Neural cell (in vitro differentiated cells): ENCODE data around the gene BABAM2. TPM values are rescaled to one million over a fixed set of nuclear protein-coding genes. Genes with fewer than 3 reads are reported as not detected.

Experiments
- H2AFZ ChIP-seq: fragments of 200-600, 300-800 bp; sonication (generic), shearing (Covaris generic); 2 replicates; pipeline ENCODE4 v1.6.0; 2014; ENCODE audit warnings: low read depth, mild to moderate bottlenecking, antibody characterized with exemption, low read length, moderate library complexity
- H3F3A ChIP-seq: fragments of 200-600 bp; shearing (Covaris generic); 2 replicates; pipeline ENCODE4 v1.6.1; 2016; ENCODE audit warnings: mild to moderate bottlenecking, moderate library complexity, mixed read lengths, antibody characterized with exemption, low read length; ENCODE audit not compliant: insufficient read depth, poor library complexity, severe bottlenecking
- H3K27ac ChIP-seq: fragments of 200-600, 300-800 bp; sonication (generic), shearing (Covaris generic); 2 replicates; pipeline ENCODE4 v1.5.1; 2014; ENCODE audit warnings: mild to moderate bottlenecking, low read length, moderate library complexity
- H3K27me3 ChIP-seq: fragments of 300-800, 200-600 bp; sonication (generic), shearing (Covaris generic); 2 replicates; pipeline ENCODE4 v1.6.0; 2014; ENCODE audit warnings: mild to moderate bottlenecking, low read depth, low read length, moderate library complexity; ENCODE audit not compliant: insufficient read depth
- H3K36me3 ChIP-seq: fragments of 300-800, 200-600 bp; sonication (generic), shearing (Covaris generic); 2 replicates; pipeline ENCODE4 v1.5.1; 2014; ENCODE audit warnings: mild to moderate bottlenecking, antibody characterized with exemption, low read length, moderate library complexity; ENCODE audit not compliant: insufficient read depth
- H3K4me2 ChIP-seq: fragments of 300-800, 200-600 bp; sonication (generic), shearing (Covaris generic); 2 replicates; pipeline ENCODE4 v1.6.0; 2014; ENCODE audit warnings: mild to moderate bottlenecking, low read length
- H3K4me3 ChIP-seq: fragments of 300-800, 200-600 bp; sonication (generic), shearing (Covaris generic); 2 replicates; pipeline ENCODE4 v1.5.1; 2014; ENCODE audit warnings: mild to moderate bottlenecking, low read length, moderate library complexity
- H3K79me2 ChIP-seq: fragments of 200-600 bp; shearing (Covaris generic); replicated peaks from 2 replicates; pipeline ENCODE4 v1.6.0; 2014; ENCODE audit warnings: mild to moderate bottlenecking, low read length, moderate library complexity; ENCODE audit not compliant: insufficient read depth
- H3K9ac ChIP-seq: fragments of 300-800, 200-600 bp; sonication (generic), shearing (Covaris generic); 2 replicates; pipeline ENCODE4 v1.6.1; 2016; ENCODE audit warnings: mild to moderate bottlenecking, low read length, mixed read lengths
- H3K9me2 ChIP-seq: fragments of 200-600 bp; shearing (Covaris generic); 2 replicates; pipeline ENCODE4 v1.6.1; 2016; ENCODE audit warnings: mild to moderate bottlenecking, low read length, mixed read lengths; ENCODE audit not compliant: insufficient read depth
- H3K9me3 ChIP-seq: fragments of 200-600, 300-800 bp; sonication (generic), shearing (Covaris generic); 2 replicates; pipeline ENCODE4 v1.6.1; 2016; ENCODE audit warnings: mild to moderate bottlenecking, mixed run types, low read length, moderate library complexity, mixed read lengths
- H4K20me1 ChIP-seq: fragments of 200-600 bp; shearing (Covaris generic); 2 replicates; pipeline ENCODE4 v1.6.1; 2016; ENCODE audit warnings: mild to moderate bottlenecking, mixed run types; ENCODE audit not compliant: insufficient read depth
- EP300 ChIP-seq: fragments of 450-650 bp; conservative IDR thresholded peaks from 2 replicates; pipeline ENCODE4 v1.6.1; 2014; ENCODE audit warnings: antibody characterized with exemption, mild to moderate bottlenecking, moderate library complexity; ENCODE audit not compliant: poor library complexity, severe bottlenecking
- EZH2 ChIP-seq: fragments of 200-600, 300-800 bp; shearing (Covaris generic), sonication (generic); IDR thresholded peaks from 2 replicates; pipeline ENCODE4 v1.6.1; 2014; ENCODE audit warnings: antibody characterized with exemption, low read length, borderline replicate concordance, mild to moderate bottlenecking; ENCODE audit not compliant: insufficient read depth, poor library complexity, severe bottlenecking
- MXI1 ChIP-seq: fragments of 450-650 bp; conservative IDR thresholded peaks from 2 replicates; pipeline ENCODE4 v1.6.1; 2014; ENCODE audit warnings: antibody characterized with exemption, mild to moderate bottlenecking; ENCODE audit not compliant: poor library complexity, severe bottlenecking
- POLR2AphosphoS5 ChIP-seq: IDR thresholded peaks from 2 replicates; pipeline ENCODE4 v1.6.1; 2012
- RAD21 ChIP-seq: fragments of 450-650 bp; conservative IDR thresholded peaks from 2 replicates; pipeline ENCODE4 v1.6.1; 2014; ENCODE audit warnings: antibody characterized with exemption, mild to moderate bottlenecking, moderate library complexity
- SMC3 ChIP-seq: fragments of 450-650 bp; conservative IDR thresholded peaks from 2 replicates; pipeline ENCODE4 v1.6.1; 2014; ENCODE audit warnings: antibody characterized with exemption, mild to moderate bottlenecking, moderate library complexity; ENCODE audit not compliant: poor library complexity
- TAF1 ChIP-seq: IDR thresholded peaks from 2 replicates; pipeline ENCODE4 v1.6.1; 2012; ENCODE audit warnings: low read depth
- polyA plus RNA-seq: library from polyadenylated mRNA; depleted of rRNA; stranded (reverse); fragments of >200 nt; gene quantifications from 2 replicates; pipeline ENCODE4 v1.2.3, GENCODE V29; 2014
- TF ChIP-seq, protein P1 (sequence below): fragments of 450-650 bp; IDR thresholded peaks from 2 replicates; pipeline ENCODE4 v1.5.1; 2014; ENCODE audit warnings: antibody characterized with exemption, mild to moderate bottlenecking, moderate library complexity; ENCODE audit not compliant: poor library complexity, severe bottlenecking
- TF ChIP-seq, protein P2 (sequence below): IDR thresholded peaks from 2 replicates; pipeline ENCODE4 v1.6.1; 2012; ENCODE audit warnings: borderline replicate concordance

BABAM2 gene
- polyA plus RNA-seq, 1 donor from 2014 or later = 15.3 TPM

DNA sequence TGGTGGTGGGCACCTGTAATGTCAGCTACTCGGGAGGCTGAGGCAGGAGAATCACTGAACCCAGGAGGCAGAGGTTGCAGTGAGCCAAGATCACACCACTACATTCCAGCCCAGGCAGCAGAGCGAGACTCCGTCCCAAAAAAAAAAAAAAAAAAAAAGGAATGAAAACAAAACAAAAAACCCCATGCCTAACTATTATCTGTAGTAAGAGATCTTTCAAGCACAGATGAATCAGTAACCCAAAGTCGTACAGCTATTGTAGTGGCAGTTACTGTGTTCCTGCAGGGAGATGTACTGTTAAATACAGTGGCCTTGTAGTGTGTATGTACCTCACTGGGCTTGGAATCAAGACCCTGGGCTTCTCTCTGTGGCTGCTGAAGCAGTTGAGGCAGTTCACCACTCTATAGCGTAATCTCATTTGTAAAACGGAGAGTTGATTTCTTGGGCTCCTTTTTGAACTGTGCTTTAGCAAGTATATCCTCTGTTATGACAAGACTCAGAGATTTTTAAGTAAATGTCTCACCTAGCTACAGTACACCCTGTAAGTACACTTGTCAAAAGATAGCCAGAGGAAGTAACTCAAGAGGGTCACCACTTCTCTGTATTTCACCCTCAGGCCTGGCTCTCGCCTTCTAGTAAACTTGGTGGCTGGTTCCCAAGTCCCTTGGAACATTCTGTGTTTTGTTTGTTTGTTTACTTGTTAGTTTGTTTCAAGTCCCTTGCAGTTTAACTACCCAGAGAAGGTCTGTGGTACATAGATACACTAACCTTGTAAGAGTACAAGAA, 392.5 kb downstream of the BABAM2 start:
- Histone ChIP-seq H3K9me2 (no peaks in the 10 kb centered on the region), H2AFZ (no peak overlapping the region), H3K79me2 (no peaks in the 10 kb centered on the region), H3K4me2 (no peak overlapping the region), H4K20me1 (no peaks in the 10 kb centered on the region), H3K9ac (no peak overlapping the region), H3K27me3 (no peaks in the 10 kb centered on the region), H3K4me3 (no peak overlapping the region), H3K27ac (no peak overlapping the region), H3F3A (no peaks in the 10 kb centered on the region), H3K36me3 (no peaks in the 10 kb centered on the region), H3K9me3 (no peaks in the 10 kb centered on the region)
- TF ChIP-seq, protein P1, sequence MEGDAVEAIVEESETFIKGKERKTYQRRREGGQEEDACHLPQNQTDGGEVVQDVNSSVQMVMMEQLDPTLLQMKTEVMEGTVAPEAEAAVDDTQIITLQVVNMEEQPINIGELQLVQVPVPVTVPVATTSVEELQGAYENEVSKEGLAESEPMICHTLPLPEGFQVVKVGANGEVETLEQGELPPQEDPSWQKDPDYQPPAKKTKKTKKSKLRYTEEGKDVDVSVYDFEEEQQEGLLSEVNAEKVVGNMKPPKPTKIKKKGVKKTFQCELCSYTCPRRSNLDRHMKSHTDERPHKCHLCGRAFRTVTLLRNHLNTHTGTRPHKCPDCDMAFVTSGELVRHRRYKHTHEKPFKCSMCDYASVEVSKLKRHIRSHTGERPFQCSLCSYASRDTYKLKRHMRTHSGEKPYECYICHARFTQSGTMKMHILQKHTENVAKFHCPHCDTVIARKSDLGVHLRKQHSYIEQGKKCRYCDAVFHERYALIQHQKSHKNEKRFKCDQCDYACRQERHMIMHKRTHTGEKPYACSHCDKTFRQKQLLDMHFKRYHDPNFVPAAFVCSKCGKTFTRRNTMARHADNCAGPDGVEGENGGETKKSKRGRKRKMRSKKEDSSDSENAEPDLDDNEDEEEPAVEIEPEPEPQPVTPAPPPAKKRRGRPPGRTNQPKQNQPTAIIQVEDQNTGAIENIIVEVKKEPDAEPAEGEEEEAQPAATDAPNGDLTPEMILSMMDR = no peak
- TF ChIP-seq EP300 (no peak), TAF1 (no peak), SMC3 (no peak), POLR2AphosphoS5 (no peak), EZH2 (no peak), MXI1 (no peak), RAD21 (no peak)
- TF ChIP-seq, protein P2, sequence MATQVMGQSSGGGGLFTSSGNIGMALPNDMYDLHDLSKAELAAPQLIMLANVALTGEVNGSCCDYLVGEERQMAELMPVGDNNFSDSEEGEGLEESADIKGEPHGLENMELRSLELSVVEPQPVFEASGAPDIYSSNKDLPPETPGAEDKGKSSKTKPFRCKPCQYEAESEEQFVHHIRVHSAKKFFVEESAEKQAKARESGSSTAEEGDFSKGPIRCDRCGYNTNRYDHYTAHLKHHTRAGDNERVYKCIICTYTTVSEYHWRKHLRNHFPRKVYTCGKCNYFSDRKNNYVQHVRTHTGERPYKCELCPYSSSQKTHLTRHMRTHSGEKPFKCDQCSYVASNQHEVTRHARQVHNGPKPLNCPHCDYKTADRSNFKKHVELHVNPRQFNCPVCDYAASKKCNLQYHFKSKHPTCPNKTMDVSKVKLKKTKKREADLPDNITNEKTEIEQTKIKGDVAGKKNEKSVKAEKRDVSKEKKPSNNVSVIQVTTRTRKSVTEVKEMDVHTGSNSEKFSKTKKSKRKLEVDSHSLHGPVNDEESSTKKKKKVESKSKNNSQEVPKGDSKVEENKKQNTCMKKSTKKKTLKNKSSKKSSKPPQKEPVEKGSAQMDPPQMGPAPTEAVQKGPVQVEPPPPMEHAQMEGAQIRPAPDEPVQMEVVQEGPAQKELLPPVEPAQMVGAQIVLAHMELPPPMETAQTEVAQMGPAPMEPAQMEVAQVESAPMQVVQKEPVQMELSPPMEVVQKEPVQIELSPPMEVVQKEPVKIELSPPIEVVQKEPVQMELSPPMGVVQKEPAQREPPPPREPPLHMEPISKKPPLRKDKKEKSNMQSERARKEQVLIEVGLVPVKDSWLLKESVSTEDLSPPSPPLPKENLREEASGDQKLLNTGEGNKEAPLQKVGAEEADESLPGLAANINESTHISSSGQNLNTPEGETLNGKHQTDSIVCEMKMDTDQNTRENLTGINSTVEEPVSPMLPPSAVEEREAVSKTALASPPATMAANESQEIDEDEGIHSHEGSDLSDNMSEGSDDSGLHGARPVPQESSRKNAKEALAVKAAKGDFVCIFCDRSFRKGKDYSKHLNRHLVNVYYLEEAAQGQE = no peak

DNA sequence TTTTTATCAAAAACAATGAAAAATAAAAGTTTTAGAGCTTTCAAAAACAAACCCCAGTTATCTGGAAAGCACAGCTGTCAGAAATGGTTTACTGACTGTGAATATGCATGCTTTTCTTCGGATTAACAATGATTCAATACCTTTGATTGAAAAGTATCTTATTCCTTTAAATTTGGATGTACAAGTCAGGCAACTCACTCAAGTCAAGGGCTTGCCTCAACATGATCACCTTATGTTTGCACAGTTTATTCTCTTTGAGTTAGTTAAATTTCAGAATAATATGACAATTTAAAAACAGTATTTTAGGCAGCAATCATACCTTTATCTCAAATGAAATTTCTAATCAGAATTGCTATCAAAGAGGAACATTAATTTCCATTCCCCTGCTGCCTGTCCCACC, 393.3 kb downstream of the BABAM2 start:
- H3K4me3 ChIP-seq = no peak overlapping the region
- H3K9me2 ChIP-seq = no peaks in the 10 kb centered on the region
- H3K27me3 ChIP-seq = no peaks in the 10 kb centered on the region
- H4K20me1 ChIP-seq = no peaks in the 10 kb centered on the region
- H3K27ac ChIP-seq = no peak overlapping the region
- no peaks in the 10 kb centered on the region for H3K9me3 ChIP-seq
- no peaks in the 10 kb centered on the region for H3F3A ChIP-seq
- H3K36me3 ChIP-seq = no peaks in the 10 kb centered on the region
- H2AFZ ChIP-seq = no peak overlapping the region
- H3K79me2 ChIP-seq = no peaks in the 10 kb centered on the region
- no peak overlapping the region for H3K9ac ChIP-seq
- TF ChIP-seq, protein P1 = no peak
- TF ChIP-seq EZH2 = no peak
- no peak for TF ChIP-seq SMC3
- no peak for TF ChIP-seq EP300
- TF ChIP-seq, protein P2 = no peak
- no peak for TF ChIP-seq MXI1
- TF ChIP-seq POLR2AphosphoS5 = no peak
- no peak for TF ChIP-seq RAD21
- no peak for TF ChIP-seq TAF1
- H3K4me2 ChIP-seq = no peak overlapping the region
